Type B pancreatic cell (in vitro differentiated cells): ENCODE results near the gene KIZ. TPM values are rescaled to one million over a fixed set of nuclear protein-coding genes. Genes with fewer than 3 reads are reported as not detected.

Experiments used
- DNase-seq: peaks from one replicate; pipeline ENCODE4 v3.0.0; 2021; ENCODE audit warnings: mixed read lengths; ENCODE audit not compliant: unreplicated experiment; ENCODE audit errors: extremely low spot score
- H3K27ac Mint-ChIP-seq: 2 replicates; pipeline ENCODE4 v1.8.0; 2021; ENCODE audit warnings: mild to moderate bottlenecking, mixed read lengths
- H3K27me3 Mint-ChIP-seq: 2 replicates; pipeline ENCODE4 v1.8.0; 2021; ENCODE audit warnings: mixed read lengths
- H3K36me3 Mint-ChIP-seq: 2 replicates; pipeline ENCODE4 v1.8.0; 2021; ENCODE audit warnings: mixed read lengths
- H3K4me1 Mint-ChIP-seq: one replicate; pipeline ENCODE4 v1.8.0; 2021; ENCODE audit warnings: mixed read lengths; ENCODE audit not compliant: unreplicated experiment
- H3K4me3 Mint-ChIP-seq: 2 replicates; pipeline ENCODE4 v1.8.0; 2021; ENCODE audit warnings: mild to moderate bottlenecking, mixed read lengths
- H3K9me3 Mint-ChIP-seq: 2 replicates; pipeline ENCODE4 v1.8.0; 2021; ENCODE audit warnings: mixed read lengths
- CTCF ChIP-seq: fragments of 200-600 bp; sonication (generic); conservative IDR thresholded peaks from 2 replicates; pipeline ENCODE4 v1.5.0; 2021; ENCODE audit warnings: antibody characterized with exemption, mild to moderate bottlenecking
- total RNA-seq: library from RNA; stranded (reverse); gene quantifications from 2 replicates; pipeline ENCODE4 v1.2.1, GENCODE V29; 2021; ENCODE audit warnings: low replicate concordance

The KIZ gene
- total RNA-seq, 1 donor from 2014 or later: 15.5 TPM

DNA sequence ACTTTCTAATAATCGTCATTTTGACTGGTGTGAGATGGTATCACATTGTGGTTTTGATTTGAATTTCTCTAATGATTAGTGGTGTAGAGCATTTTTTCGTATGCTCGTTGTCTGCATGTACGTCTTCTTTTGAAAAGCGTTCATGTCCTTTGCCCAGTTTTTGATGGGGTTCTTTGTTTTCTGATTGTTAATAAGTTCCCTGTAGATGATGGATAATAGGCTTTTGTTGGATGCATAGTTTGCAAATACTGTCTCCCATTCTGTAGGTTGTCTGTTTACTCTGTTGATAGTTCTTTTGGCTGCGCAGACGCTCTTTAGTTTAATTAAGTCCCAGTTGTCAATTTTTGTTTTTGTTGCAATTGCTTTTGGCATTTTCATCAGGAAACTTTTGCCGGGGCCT, 144.9 kb downstream of the KIZ start:
- no peaks in the 10 kb centered on the region for H3K4me1 Mint-ChIP-seq
- no peaks in the 10 kb centered on the region for H3K36me3 Mint-ChIP-seq
- no peak overlapping the region for H3K4me3 Mint-ChIP-seq
- TF ChIP-seq CTCF: no peak
- no peaks in the 10 kb centered on the region for H3K9me3 Mint-ChIP-seq
- H3K27ac Mint-ChIP-seq: no peak overlapping the region
- peaks cover 45% of the 10 kb centered on the region for H3K27me3 Mint-ChIP-seq
- DNase-seq: no peak

- H3K27ac Mint-ChIP-seq: no peak overlapping the region
- H3K27me3 Mint-ChIP-seq: peaks cover 45% of the 10 kb centered on the region
- no peaks in the 10 kb centered on the region for H3K36me3 Mint-ChIP-seq
- no peak overlapping the region for H3K4me3 Mint-ChIP-seq
- no peak for DNase-seq
- no peak for TF ChIP-seq CTCF
- no peaks in the 10 kb centered on the region for H3K9me3 Mint-ChIP-seq
- no peaks in the 10 kb centered on the region for H3K4me1 Mint-ChIP-seq
These were observed 146.4 kb downstream of the KIZ start for GRCh38 chr20:21272279-21272678.

GRCh38 chr20:21272679-21273078, 146.8 kb downstream of the KIZ start:
- no peak for TF ChIP-seq CTCF
- Mint-ChIP-seq H3K36me3 (no peaks in the 10 kb centered on the region), H3K9me3 (no peaks in the 10 kb centered on the region)

DNA sequence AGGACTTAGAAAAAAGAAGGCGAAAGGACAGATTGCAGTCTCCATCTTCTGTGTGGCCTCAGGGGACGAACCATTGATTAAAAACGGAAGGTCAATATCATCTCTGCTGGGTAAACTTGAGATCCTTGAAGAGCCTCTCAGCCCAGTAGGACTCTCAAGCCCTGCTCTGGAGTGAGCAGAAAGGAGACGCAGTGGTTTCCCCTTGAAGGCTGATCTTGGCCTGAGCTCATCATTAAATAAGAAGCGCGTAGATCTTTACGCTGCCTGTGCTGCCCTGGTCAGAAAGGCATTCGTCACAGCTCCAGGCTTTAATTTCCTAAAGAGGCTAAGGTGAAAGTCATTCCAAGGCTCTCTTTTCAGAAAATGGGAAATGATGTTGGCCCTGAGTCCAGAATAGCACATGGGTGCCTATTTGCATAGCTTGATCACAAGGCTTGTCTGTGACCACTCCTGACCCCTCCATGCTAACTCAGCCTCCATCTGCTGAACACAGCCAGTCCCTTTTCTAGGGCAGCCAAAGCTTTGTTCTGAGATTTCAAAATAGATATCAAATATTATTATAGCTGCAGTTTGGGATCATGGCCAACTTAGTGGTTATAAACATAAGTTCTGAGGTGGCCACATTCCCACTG, 148.0 kb downstream of the KIZ start:
- no peak for DNase-seq
- no peak overlapping the region for H3K4me3 Mint-ChIP-seq
- no peak for TF ChIP-seq CTCF
- H3K9me3 Mint-ChIP-seq: no peaks in the 10 kb centered on the region
- H3K27ac Mint-ChIP-seq: no peak overlapping the region
- H3K27me3 Mint-ChIP-seq: peaks cover 41% of the 10 kb centered on the region
- H3K4me1 Mint-ChIP-seq: no peaks in the 10 kb centered on the region
- no peaks in the 10 kb centered on the region for H3K36me3 Mint-ChIP-seq

More at GRCh38 chr20:21272679-21273078, 146.8 kb downstream of the KIZ start:
- DNase-seq: no peak
- H3K4me3 Mint-ChIP-seq: no peak overlapping the region
- H3K4me1 Mint-ChIP-seq: no peaks in the 10 kb centered on the region
- no peak overlapping the region for H3K27ac Mint-ChIP-seq
- peaks cover 42% of the 10 kb centered on the region for H3K27me3 Mint-ChIP-seq

DNA sequence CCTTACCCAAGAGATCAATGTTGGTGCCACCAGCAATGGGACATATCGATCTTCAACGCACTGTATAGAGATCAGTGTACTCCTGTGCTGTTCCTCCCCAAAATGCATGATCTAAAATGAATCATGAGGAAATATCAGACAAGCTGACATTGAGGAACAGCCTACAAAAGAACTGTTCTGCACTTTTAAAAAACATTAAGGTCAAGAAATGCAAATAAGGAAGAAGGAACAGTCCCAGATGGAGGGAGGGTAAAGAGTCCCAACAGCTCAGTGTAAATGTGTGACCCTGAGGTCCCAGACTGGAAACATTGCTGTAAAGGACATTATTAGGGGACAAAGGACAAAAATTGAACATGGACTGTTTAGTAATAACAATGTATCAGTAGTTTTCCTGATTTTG, 152.9 kb downstream of the KIZ start:
- Mint-ChIP-seq H3K4me1 (no peaks in the 10 kb centered on the region), H3K4me3 (no peak overlapping the region), H3K36me3 (no peaks in the 10 kb centered on the region), H3K27ac (no peak overlapping the region), H3K9me3 (no peaks in the 10 kb centered on the region), H3K27me3 (peaks cover 34% of the 10 kb centered on the region)
- TF ChIP-seq CTCF: no peak
- DNase-seq: no peak
